NT2/D1 (cell line): ENCODE measurements around the gene IGFALS.
A peak's percentile ranks its signal among the peaks of the same experiment; 100 is the strongest.

Experiments
- DNase-seq: peaks from one replicate; pipeline ENCODE4 v3.0.0-alpha.2; 2011; ENCODE audit warnings: low read depth, low spot score
- H3K27me3 ChIP-seq: 2 replicates; pipeline ENCODE4 v1.6.0; 2011; ENCODE audit warnings: mild to moderate bottlenecking; ENCODE audit not compliant: insufficient read length, insufficient read depth
- H3K36me3 ChIP-seq: 2 replicates; pipeline ENCODE4 v1.6.1; 2011; ENCODE audit warnings: mild to moderate bottlenecking, low read length, mixed read lengths; ENCODE audit not compliant: insufficient read depth, insufficient read length
- H3K4me1 ChIP-seq: 2 replicates; pipeline ENCODE4 v1.5.1; 2011; ENCODE audit not compliant: insufficient read depth, insufficient read length
- H3K4me3 ChIP-seq: 2 replicates; pipeline ENCODE4 v1.5.1; 2011; ENCODE audit warnings: low read depth; ENCODE audit not compliant: insufficient read length
- H3K9ac ChIP-seq: 2 replicates; pipeline ENCODE4 v1.6.0; 2011; ENCODE audit warnings: low read depth; ENCODE audit not compliant: insufficient read length
- H3K9me3 ChIP-seq: 2 replicates; pipeline ENCODE4 v1.5.1; 2011; ENCODE audit warnings: mild to moderate bottlenecking, low read length; ENCODE audit not compliant: insufficient read depth
- SUZ12 ChIP-seq: IDR thresholded peaks from 2 replicates; pipeline ENCODE4 v1.6.1; 2011; ENCODE audit not compliant: insufficient read length, insufficient read depth; ENCODE audit errors: extremely low read depth
- YY1 ChIP-seq: IDR thresholded peaks from 2 replicates; pipeline ENCODE4 v1.6.1; 2011; ENCODE audit not compliant: insufficient read length, insufficient read depth
- ZNF274 ChIP-seq: IDR thresholded peaks from 2 replicates; pipeline ENCODE4 v1.6.1; 2011; ENCODE audit warnings: mild to moderate bottlenecking, low read depth, low read length

Gene IGFALS

DNA sequence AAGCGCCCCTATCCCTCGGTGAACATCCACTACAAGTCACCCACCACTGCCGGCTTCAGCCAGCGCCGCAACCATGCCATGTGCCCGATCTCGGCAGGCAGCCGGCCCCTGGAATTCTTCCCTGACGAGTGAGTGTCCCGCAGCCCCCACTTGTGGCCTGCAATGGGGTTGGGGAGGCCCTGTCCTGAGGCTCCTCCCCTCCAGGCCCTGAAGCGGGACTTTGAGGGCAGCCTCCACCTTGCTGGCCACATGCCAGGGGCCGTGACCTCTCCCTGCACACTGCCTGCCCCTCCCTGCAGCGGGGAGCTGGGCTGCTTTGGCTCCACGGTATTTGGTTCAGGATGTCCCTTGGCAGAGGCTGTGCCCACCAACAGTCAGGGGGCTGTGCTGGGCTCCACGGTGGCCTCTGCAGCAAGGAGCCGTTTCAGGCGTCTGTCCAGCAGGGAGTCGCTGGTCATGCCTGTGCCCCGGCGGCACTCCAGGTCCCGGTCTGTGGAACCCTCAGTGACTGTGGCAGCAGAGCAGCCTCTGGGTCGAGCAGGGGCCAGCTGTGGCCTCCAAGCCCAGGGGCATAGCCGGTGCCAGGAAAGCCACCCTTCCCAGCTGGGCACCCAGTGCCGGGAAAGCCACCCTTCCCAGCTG lies 30.5 kb downstream of the IGFALS start:
- TF ChIP-seq YY1 (no peak), ZNF274 (no peak), SUZ12 (no peak)
- no peak for DNase-seq
- peaks cover 85% of the 10 kb centered on the region for H3K36me3 ChIP-seq
- no peaks in the 10 kb centered on the region for H3K27me3 ChIP-seq
- no peaks in the 10 kb centered on the region for H3K9me3 ChIP-seq
- no peak overlapping the region for H3K4me3 ChIP-seq
- H3K4me1 ChIP-seq: peaks cover 24% of the 10 kb centered on the region
- peak overlapping the region; percentile 21 for H3K9ac ChIP-seq

- Histone ChIP-seq H3K9ac (peak overlapping the region; percentile 21), H3K4me3 (no peak overlapping the region), H3K4me1 (peaks cover 24% of the 10 kb centered on the region), H3K36me3 (peaks cover 85% of the 10 kb centered on the region), H3K9me3 (no peaks in the 10 kb centered on the region), H3K27me3 (no peaks in the 10 kb centered on the region)
- no peak for DNase-seq
- TF ChIP-seq ZNF274: no peak
- TF ChIP-seq YY1: no peak
- no peak for TF ChIP-seq SUZ12
These were observed 31.2 kb downstream of the IGFALS start for GRCh38 chr16:1762196-1762878.

DNA sequence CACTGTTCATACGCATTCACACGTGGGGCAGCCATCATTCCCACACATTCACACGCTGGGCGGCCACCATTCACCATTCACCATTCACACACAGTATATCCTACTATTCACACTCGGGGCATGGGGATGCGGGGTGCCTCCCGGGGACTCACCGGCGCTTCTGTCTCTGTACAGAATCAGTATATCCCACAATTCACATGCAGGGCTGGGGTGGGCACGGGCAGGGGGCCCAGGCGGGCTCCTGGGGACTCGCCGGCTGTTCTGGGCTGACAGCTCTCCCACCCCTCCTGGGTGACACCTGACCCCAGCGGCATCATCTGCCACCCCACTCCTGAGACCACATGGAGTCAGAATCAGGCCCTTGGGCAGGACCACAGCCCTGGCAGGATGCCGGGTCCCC lies 31.8 kb downstream of the IGFALS start:
- Histone ChIP-seq H3K9ac (no peak overlapping the region), H3K4me3 (no peak overlapping the region), H3K27me3 (no peaks in the 10 kb centered on the region), H3K4me1 (peaks cover 24% of the 10 kb centered on the region), H3K36me3 (peaks cover 83% of the 10 kb centered on the region), H3K9me3 (no peaks in the 10 kb centered on the region)
- DNase-seq: no peak
- TF ChIP-seq ZNF274 (no peak), SUZ12 (no peak), YY1 (no peak)

GRCh38 chr16:1760911-1761310 lies 32.6 kb downstream of the IGFALS start:
- Histone ChIP-seq H3K36me3 (peaks cover 79% of the 10 kb centered on the region), H3K27me3 (no peaks in the 10 kb centered on the region), H3K4me3 (no peak overlapping the region), H3K9ac (no peak overlapping the region), H3K4me1 (peaks cover 24% of the 10 kb centered on the region), H3K9me3 (no peaks in the 10 kb centered on the region)
- TF ChIP-seq YY1 (no peak), ZNF274 (no peak), SUZ12 (no peak)
- no peak for DNase-seq

GRCh38 chr16:1759511-1759910 lies 34.0 kb downstream of the IGFALS start:
- peaks cover 76% of the 10 kb centered on the region for H3K36me3 ChIP-seq
- TF ChIP-seq SUZ12: no peak
- no peak for TF ChIP-seq YY1
- no peak for TF ChIP-seq ZNF274
- no peak overlapping the region for H3K4me3 ChIP-seq
- H3K9ac ChIP-seq: no peak overlapping the region
- peaks cover 19% of the 10 kb centered on the region for H3K4me1 ChIP-seq
- no peak for DNase-seq
- H3K27me3 ChIP-seq: no peaks in the 10 kb centered on the region
- H3K9me3 ChIP-seq: no peaks in the 10 kb centered on the region

GRCh38 chr16:1758923-1759322 lies 34.6 kb downstream of the IGFALS start:
- no peaks in the 10 kb centered on the region for H3K9me3 ChIP-seq
- H3K4me3 ChIP-seq: no peak overlapping the region
- TF ChIP-seq YY1 (no peak), ZNF274 (no peak)
- H3K4me1 ChIP-seq: peaks cover 14% of the 10 kb centered on the region
- peaks cover 76% of the 10 kb centered on the region for H3K36me3 ChIP-seq
- H3K27me3 ChIP-seq: no peaks in the 10 kb centered on the region
- H3K9ac ChIP-seq: no peak overlapping the region
- DNase-seq: no peak

GRCh38 chr16:1757714-1758461 lies 35.6 kb downstream of the IGFALS start:
- TF ChIP-seq YY1 (no peak), ZNF274 (no peak), SUZ12 (no peak)
- DNase-seq: no peak
- Histone ChIP-seq H3K27me3 (no peaks in the 10 kb centered on the region), H3K4me3 (no peak overlapping the region), H3K36me3 (peaks cover 72% of the 10 kb centered on the region), H3K4me1 (peaks cover 7% of the 10 kb centered on the region), H3K9ac (peak overlapping the region; percentile 15), H3K9me3 (no peaks in the 10 kb centered on the region)

- H3K4me1 ChIP-seq: peaks cover 2% of the 10 kb centered on the region
- TF ChIP-seq YY1 (no peak), SUZ12 (no peak), ZNF274 (no peak)
- DNase-seq: no peak
- H3K4me3 ChIP-seq: no peak overlapping the region
- no peak overlapping the region for H3K9ac ChIP-seq
- H3K9me3 ChIP-seq: no peaks in the 10 kb centered on the region
- H3K27me3 ChIP-seq: no peaks in the 10 kb centered on the region
- H3K36me3 ChIP-seq: peaks cover 64% of the 10 kb centered on the region
These were observed 39.3 kb downstream of the IGFALS start for GRCh38 chr16:1754204-1754603.
